ENCODE measurements around the gene ENG.

DNA sequence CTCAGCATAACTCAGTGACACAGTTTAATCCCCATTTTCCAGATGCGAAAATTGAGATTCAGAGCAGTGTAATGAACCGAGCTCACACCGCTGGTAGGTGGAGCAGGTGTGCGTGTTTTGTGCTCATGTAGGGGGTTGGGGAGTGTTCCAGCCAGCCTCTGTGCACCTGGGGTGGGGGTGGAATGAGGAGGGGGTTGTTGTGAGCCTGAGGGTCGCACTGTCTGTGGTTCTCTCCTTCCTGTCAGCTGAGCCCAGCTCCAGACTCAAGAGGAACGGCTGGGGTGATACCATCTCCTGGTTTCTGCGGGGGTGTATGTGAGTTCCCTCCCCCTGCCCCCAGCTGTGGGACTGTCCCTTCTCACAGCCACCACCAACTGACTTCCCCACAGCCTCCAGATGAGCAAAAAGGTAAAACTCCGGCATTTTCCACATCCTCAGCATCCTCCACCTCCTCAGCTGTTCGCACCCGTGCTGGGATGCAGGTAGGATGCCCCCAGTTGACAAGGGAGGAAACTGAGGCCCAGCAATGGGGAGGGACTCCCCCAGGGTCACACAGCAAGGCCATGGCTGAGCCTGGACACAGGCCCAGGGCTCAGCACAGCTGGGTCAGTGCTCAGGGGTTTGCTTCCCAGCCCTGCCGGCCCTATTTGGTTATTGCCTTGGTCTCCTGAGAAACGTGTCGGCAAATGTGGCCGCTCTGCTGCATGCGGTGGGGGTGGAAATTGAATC, 78.1 kb downstream of the ENG start:
- TF ChIP-seq, protein P1, sequence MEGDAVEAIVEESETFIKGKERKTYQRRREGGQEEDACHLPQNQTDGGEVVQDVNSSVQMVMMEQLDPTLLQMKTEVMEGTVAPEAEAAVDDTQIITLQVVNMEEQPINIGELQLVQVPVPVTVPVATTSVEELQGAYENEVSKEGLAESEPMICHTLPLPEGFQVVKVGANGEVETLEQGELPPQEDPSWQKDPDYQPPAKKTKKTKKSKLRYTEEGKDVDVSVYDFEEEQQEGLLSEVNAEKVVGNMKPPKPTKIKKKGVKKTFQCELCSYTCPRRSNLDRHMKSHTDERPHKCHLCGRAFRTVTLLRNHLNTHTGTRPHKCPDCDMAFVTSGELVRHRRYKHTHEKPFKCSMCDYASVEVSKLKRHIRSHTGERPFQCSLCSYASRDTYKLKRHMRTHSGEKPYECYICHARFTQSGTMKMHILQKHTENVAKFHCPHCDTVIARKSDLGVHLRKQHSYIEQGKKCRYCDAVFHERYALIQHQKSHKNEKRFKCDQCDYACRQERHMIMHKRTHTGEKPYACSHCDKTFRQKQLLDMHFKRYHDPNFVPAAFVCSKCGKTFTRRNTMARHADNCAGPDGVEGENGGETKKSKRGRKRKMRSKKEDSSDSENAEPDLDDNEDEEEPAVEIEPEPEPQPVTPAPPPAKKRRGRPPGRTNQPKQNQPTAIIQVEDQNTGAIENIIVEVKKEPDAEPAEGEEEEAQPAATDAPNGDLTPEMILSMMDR (IDR thresholded peaks at IDR 0.05; ENCODE audit: low read depth, low read length) = no peak
- no peak for TF ChIP-seq EZH2phosphoT487 (IDR thresholded peaks at IDR 0.05; ENCODE audit: low read depth)
